ENCODE results near the gene C5orf15. TPM values are rescaled to one million over a fixed set of nuclear protein-coding genes. Genes with fewer than 3 reads are reported as not detected.

C5orf15 gene
- total RNA-seq: 10 to 100 TPM; 27.9 to 28.2 TPM
- long read RNA-seq, transcript C5orf15-201 (3 exons, 2,358 nt): major isoform, 69 of 78 reads
- long read RNA-seq, partial matches to known transcripts: 4 of 78 reads
- long read RNA-seq, other reads (novel, unspliced or antisense): 5 of 78 reads

GRCh38 chr5:133968204-133968980 is at the start of gene C5orf15:
C5orf15 (minus strand) TSS chr5:133968625; CDS start chr5:133968584, 41 bp downstream.
- DNase-seq (peak; percentile 98), ATAC-seq (peak; percentile 99)
- intact Hi-C loops (cut with DNase I): no loop called here

GRCh38 chr5:134008266-134008749 is 39.9 kb upstream of the C5orf15 start:
- DNase-seq: no peak

GRCh38 chr5:134007581-134008265 is 39.3 kb upstream of the C5orf15 start:
- DNase-seq: peak; percentile 40
- intact Hi-C loops (cut with DNase I): no loop called here
- ATAC-seq: no peak

More at GRCh38 chr5:134008266-134008749, 39.9 kb upstream of the C5orf15 start:
- intact Hi-C loops (cut with DNase I): no loop called here
- ATAC-seq: no peak

- DNase-seq (no peak), ATAC-seq (no peak)
- intact Hi-C loops (cut with DNase I): no loop called here
These were observed 37.7 kb upstream of the C5orf15 start for GRCh38 chr5:134006115-134006514.

- peak; percentile 25 to 29 for ATAC-seq
- peak; percentile 53 for DNase-seq
- intact Hi-C loops (cut with DNase I): no loop called here
These were observed 37.1 kb upstream of the C5orf15 start for GRCh38 chr5:134005417-134006061.

GRCh38 chr5:134004626-134005416 is 36.4 kb upstream of the C5orf15 start, which contains the start of gene VDAC1:
VDAC1 (minus strand) TSS chr5:134004975; CDS start chr5:133993012, 11,963 bp downstream.
- ATAC-seq: peak; percentile 91
- intact Hi-C loops (cut with DNase I): no loop called here
- peak; percentile 88 for DNase-seq

GRCh38 chr5:134003817-134004625 is 35.6 kb upstream of the C5orf15 start:
- intact Hi-C loops (cut with DNase I): no loop called here
- peak; percentile 82 for DNase-seq

GRCh38 chr5:134003064-134003816 is 34.8 kb upstream of the C5orf15 start:
- peak; percentile 28 for DNase-seq
- ATAC-seq: no peak
- intact Hi-C loops (cut with DNase I): no loop called here

More at GRCh38 chr5:134003817-134004625, 35.6 kb upstream of the C5orf15 start:
- ATAC-seq: peak; percentile 45 to 51

GRCh38 chr5:134001938-134002731 is 33.7 kb upstream of the C5orf15 start:
- ATAC-seq: no peak
- DNase-seq: no peak
- intact Hi-C loops (cut with DNase I): no loop called here

- DNase-seq: no peak
- intact Hi-C loops (cut with DNase I): no loop called here
- ATAC-seq: no peak
These were observed 32.5 kb upstream of the C5orf15 start for GRCh38 chr5:134000696-134001453.

GRCh38 chr5:134000091-134000511 is 31.7 kb upstream of the C5orf15 start:
- ATAC-seq: no peak

GRCh38 chr5:133998807-133999206 is 30.4 kb upstream of the C5orf15 start:
- intact Hi-C loops (cut with DNase I): no loop called here
- DNase-seq (no peak), ATAC-seq (no peak)

More at GRCh38 chr5:134000091-134000511, 31.7 kb upstream of the C5orf15 start:
- no peak for DNase-seq
- intact Hi-C loops (cut with DNase I): no loop called here

- intact Hi-C loops (cut with DNase I): no loop called here
- ATAC-seq (no peak), DNase-seq (no peak)
These were observed 29.6 kb upstream of the C5orf15 start for GRCh38 chr5:133998042-133998441.

GRCh38 chr5:133996683-133997252 is 28.3 kb upstream of the C5orf15 start:
- DNase-seq (no peak), ATAC-seq (no peak)
- intact Hi-C loops (cut with DNase I): no loop called here

GRCh38 chr5:133995883-133996563 is 27.6 kb upstream of the C5orf15 start:
- DNase-seq (no peak), ATAC-seq (peak in 1 of 2 donors; percentile 15)

More at GRCh38 chr5:133995883-133996563, 27.6 kb upstream of the C5orf15 start:
- intact Hi-C loops (cut with DNase I): no loop called here
